GM12873 (cell line): ENCODE data around the gene GNAS-AS1.

ENCODE experiments used
- TF ChIP-seq, protein P1 (sequence below): IDR thresholded peaks from 2 replicates; pipeline ENCODE4 v1.5.1; 2012; ENCODE audit warnings: low read depth, mild to moderate bottlenecking, moderate library complexity, low read length, control low read depth; ENCODE audit not compliant: insufficient read depth; ENCODE audit errors: missing control alignments

GNAS-AS1 gene

DNA sequence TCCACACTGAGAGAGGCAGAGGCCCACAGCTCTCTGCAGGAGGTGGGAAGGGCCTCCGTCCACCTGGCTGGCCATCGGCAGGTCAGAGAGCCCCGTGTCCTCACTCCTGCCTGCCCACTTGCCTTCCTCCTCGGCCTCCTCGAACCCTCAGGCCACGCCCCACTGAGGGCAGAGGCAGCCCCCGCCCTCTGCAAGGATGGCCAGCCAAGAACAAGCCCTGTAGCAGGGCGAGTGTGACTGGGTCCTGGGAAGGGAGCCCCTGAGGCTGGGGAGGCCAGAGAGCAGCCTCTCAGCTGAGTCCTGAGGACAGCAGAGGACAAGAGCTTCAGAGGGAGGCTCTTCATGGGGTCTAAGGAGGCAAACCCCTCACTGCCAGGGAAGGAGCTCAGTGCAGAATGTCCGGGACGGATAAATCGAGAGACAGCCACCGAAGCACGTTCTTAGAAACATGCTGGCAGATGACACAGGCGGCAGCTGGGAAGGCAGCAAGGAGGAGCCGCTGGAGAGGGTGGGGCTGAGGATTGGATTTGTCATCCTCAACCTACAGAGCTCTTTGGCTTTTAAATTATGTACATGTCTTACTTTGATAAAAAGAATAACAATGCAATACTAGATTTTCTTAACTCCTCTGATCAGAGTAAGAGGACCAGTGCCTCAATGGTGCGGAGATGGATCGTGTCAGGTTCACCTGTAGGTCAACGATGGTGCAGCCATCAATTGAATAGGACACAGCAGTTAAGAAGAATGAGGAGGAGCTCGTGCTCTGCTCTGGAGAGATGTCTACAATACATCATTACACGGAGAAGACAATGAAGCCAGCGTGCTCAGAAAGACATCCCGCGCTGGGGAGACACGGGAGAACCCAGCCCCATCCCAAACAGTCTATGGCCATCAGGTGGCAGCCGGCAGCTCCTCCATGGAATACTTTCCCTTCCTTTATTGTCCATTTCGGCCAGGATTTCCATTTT, 53.0 kb downstream of the GNAS-AS1 start:
- TF ChIP-seq, protein P1, sequence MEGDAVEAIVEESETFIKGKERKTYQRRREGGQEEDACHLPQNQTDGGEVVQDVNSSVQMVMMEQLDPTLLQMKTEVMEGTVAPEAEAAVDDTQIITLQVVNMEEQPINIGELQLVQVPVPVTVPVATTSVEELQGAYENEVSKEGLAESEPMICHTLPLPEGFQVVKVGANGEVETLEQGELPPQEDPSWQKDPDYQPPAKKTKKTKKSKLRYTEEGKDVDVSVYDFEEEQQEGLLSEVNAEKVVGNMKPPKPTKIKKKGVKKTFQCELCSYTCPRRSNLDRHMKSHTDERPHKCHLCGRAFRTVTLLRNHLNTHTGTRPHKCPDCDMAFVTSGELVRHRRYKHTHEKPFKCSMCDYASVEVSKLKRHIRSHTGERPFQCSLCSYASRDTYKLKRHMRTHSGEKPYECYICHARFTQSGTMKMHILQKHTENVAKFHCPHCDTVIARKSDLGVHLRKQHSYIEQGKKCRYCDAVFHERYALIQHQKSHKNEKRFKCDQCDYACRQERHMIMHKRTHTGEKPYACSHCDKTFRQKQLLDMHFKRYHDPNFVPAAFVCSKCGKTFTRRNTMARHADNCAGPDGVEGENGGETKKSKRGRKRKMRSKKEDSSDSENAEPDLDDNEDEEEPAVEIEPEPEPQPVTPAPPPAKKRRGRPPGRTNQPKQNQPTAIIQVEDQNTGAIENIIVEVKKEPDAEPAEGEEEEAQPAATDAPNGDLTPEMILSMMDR = no peak

DNA sequence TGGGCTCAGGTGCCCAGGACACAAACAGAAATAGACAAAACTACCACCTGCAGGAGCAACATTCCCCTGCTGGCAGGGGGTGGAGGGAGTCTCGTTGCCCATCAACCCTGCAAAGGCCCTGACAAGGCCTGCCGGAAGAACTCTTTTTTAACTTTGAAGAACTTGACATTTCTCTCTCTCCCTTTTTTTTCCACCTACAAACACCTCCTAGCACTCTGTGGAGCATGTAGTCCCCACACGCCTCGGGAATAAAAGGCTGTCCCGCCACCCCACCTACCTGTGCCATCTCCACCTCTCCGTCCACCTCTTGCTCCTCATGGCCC, 54.8 kb downstream of the GNAS-AS1 start:
- TF ChIP-seq, protein P1 = no peak

- TF ChIP-seq, protein P1 = no peak
Observed at GRCh38 chr20:58795181-58795922, 55.4 kb downstream of the GNAS-AS1 start.

GRCh38 chr20:58794510-58795180, 56.1 kb downstream of the GNAS-AS1 start:
- TF ChIP-seq, protein P1 = no peak

DNA sequence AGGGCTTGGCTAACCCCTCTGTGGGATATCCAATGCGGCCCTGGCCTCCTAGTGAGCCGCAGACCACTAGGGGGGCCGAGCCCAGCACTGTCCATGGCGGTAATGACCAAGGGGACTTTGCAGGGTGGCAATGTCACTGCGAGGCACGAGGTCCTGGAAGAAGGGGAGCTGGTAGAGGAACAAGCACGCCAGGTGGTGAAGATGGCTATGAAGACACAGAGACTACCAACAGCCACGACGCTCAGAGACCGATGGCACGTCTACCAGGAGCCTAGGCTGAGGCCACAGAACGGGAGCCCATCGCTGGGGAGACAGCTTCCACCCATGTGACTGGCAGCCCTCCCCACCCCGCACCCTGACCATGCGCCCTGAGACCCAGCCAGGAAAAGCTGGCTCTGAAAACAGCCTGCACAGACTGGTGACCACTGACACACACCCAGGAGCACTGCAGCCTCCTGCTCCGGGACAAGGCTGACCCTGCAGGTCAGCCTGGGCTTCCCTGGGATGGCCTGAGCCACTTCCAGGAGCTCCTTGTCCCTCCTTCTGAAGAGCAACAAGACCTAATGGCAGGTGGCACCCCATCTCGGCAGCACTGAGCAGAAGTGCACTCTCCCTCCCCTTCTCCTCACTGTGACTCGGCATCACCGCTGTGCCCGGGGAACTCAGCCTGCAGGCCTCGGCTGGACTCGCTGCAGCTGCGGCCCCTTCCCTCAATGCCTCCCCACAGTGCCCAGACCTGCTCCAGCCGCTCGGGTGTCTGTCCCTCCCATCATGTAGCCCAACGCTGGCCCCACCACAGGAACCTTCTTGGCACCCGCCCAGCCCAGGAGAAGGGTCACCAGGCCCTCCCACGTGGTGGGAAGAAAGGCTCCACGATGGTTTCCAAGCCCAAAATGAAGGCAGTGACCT, 56.9 kb downstream of the GNAS-AS1 start:
- TF ChIP-seq, protein P1 = no peak

DNA sequence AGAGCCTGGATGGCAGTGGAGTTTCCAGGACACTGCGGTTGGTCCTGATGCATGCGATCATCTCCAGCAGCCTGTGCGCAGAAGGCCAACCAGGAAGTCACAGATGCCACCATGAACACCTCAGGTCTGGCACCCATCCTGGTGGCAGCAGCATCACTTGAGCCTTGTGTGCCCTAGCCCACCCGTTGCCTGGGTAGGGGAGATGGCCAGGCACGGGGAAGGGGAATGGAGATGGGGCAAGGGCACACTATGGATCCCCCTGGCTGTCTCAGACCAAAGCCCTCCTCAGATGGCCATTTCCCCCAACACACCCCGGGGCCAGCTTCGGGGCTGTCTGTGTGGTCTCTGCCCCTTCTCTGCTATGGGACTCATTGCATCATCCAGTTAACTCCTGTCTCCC, 58.3 kb downstream of the GNAS-AS1 start:
- TF ChIP-seq, protein P1 = no peak
